ENCODE measurements around the gene CCDC15.
"Not testable (repeated sequence)": the region's sequence is repeated elsewhere in the genome, so short reads cannot be mapped to it uniquely, and the experiment has no call there.

CCDC15 gene

DNA sequence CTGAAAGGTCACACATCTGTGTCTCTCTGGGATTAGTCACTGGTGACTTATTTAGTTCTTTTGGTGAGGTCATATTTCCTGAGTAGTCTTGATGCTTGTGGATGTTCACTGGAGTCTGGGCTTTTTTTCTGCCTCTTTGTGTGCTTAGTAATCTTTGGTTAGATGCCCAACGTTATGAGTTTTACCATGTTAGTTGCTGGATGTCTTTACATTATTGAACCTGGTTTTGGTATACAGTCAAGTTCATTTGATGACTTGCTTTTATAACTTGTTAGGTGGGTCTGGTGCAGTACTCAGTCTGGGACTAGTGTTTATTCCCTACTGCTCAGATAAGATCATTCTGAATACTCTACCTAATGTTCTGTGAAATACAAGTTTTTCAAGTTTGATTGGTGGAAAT, 82.9 kb downstream of the CCDC15 start:
- no peak overlapping the region for H3K4me3 ChIP-seq (ENCODE audit: low read depth, low read length)
- TF ChIP-seq, protein P1, sequence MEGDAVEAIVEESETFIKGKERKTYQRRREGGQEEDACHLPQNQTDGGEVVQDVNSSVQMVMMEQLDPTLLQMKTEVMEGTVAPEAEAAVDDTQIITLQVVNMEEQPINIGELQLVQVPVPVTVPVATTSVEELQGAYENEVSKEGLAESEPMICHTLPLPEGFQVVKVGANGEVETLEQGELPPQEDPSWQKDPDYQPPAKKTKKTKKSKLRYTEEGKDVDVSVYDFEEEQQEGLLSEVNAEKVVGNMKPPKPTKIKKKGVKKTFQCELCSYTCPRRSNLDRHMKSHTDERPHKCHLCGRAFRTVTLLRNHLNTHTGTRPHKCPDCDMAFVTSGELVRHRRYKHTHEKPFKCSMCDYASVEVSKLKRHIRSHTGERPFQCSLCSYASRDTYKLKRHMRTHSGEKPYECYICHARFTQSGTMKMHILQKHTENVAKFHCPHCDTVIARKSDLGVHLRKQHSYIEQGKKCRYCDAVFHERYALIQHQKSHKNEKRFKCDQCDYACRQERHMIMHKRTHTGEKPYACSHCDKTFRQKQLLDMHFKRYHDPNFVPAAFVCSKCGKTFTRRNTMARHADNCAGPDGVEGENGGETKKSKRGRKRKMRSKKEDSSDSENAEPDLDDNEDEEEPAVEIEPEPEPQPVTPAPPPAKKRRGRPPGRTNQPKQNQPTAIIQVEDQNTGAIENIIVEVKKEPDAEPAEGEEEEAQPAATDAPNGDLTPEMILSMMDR (IDR thresholded peaks at IDR 0.05; ENCODE audit: low read depth, low read length) = no peak

DNA sequence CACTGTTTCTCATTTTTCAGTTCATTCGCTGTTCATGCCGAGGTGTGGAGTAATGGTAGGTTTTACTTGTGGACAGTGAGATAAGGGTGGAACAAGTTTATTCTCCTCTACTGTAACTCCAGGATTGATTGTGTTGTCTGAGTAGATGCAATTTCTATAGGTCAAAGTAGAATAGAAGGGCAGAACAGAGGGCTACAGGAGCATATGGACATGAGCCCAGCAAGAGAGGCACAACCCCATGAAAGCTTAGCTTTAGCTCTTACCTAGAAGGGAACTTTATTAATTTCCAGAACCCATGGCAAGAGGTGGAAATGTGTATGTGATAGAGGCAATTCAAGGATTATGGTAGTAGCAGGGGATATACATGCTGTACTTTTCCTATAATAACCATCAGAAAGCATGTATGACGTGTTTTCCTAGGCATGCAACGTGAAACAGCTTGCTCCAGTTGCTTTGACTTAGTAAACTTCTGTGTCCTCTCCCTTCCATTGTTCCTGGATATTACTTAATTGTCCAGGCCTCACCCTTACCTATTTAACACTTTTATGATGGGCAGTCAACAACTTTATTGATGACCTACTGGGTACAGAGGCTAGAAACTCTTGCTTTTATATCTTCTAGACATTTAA, 95.3 kb downstream of the CCDC15 start:
- TF ChIP-seq, protein P1 (IDR thresholded peaks at IDR 0.05; ENCODE audit: low read depth, low read length) = no peak
- H3K4me3 ChIP-seq (ENCODE audit: low read depth, low read length) = no peak overlapping the region

DNA sequence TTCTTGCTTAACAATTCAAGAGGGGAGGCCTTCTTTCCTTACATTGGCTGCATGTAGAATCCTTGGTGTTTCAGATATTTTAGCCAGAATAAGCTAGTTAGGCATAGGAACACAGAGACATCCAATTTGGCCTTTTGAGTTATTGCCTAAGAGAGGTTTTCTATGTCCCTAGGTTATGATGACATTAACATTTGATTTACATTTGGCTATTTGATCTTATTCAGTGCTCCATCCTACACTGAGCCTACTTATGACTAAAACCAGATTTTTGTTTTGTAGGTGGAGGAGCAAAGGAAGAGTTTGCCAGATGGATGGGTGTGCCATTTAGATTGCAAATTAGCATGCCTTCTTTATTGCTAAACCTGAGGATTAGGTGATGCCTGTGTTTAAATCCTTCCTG, 98.0 kb downstream of the CCDC15 start:
- TF ChIP-seq, protein P1 (IDR thresholded peaks at IDR 0.05; ENCODE audit: low read depth, low read length) = no peak
- H3K4me3 ChIP-seq (ENCODE audit: low read depth, low read length) = no peak overlapping the region

- H3K4me3 ChIP-seq (ENCODE audit: low read depth, low read length) = no peak overlapping the region
- TF ChIP-seq, protein P1 (IDR thresholded peaks at IDR 0.05; ENCODE audit: low read depth, low read length) = no peak
These were observed 99.2 kb downstream of the CCDC15 start for GRCh38 chr11:125053167-125053566.

DNA sequence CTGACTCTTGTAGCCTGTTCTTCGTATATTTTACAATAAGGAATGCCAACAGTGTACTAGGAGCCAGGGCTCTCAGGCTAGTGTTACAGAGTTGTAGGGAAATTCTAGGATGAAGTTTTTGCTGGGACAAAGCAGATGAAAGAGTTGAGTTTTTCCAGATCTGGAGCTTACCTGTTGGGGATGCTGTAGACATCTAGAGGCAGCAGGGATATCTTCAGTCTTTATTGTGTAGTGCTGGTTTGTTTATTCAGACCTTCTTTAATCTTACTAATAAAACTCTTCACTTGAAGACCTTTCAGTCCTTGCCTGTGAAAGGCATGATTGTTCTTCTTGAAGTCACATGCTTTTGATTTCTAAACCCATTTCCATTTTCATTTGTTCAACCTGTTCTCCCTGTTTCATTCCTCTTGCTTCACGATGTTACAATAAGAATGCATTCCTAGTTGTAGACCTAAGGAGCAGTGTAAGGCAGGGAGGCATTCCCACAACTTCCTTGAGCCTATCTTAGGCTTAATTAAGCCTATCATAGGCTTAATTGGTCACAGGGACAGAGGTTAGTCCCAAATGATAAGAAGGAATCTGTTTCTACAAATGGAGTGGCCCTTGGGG, 101.2 kb downstream of the CCDC15 start:
- H3K4me3 ChIP-seq (ENCODE audit: low read depth, low read length) = no peak overlapping the region
- TF ChIP-seq, protein P1 (IDR thresholded peaks at IDR 0.05; ENCODE audit: low read depth, low read length) = no peak

DNA sequence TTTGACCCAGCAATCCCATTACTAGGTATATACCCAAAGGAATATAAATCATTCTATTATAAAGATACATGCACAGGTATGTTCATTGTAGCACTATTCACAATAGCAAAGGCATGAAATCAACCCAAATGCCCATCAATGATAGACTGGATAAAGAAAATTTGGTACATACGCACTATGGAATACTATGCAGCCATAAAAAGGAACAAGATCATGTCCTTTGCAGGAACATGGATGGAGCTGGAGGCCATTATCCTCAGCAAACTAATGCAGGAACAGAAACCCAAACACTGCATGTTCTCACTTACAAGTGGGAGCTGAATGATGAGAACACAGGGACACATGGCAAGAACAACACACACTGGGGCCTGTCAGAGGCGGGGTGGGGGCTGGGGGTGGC, 102.1 kb downstream of the CCDC15 start:
- not testable (repeated sequence) for H3K4me3 ChIP-seq (ENCODE audit: low read depth, low read length)

- no peak overlapping the region for H3K4me3 ChIP-seq (ENCODE audit: low read depth, low read length)
- TF ChIP-seq, protein P1 (IDR thresholded peaks at IDR 0.05; ENCODE audit: low read depth, low read length) = no peak
These were observed 103.1 kb downstream of the CCDC15 start for GRCh38 chr11:125056931-125057692.
